ENCODE measurements around the gene SGCD.

SGCD gene

DNA sequence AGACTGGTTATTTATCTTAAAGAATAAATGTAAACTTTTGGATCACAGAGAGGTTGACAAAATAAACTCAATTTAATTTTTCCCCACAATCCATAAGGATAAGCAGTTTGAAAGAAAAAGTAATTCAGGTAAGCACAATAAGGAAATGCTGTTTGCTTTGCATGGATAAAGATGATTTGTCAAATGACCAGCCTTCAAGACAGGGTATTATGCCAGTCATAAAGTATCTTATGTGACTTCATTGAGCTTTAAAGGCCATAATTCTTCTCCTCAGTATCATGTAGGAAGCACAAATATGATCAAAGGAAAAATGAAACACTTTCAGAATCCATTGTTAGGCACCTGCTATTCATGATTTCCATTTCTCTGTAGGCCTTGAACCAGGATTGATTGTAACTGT is 342.5 kb downstream of the SGCD start:
- TF ChIP-seq, protein P1, sequence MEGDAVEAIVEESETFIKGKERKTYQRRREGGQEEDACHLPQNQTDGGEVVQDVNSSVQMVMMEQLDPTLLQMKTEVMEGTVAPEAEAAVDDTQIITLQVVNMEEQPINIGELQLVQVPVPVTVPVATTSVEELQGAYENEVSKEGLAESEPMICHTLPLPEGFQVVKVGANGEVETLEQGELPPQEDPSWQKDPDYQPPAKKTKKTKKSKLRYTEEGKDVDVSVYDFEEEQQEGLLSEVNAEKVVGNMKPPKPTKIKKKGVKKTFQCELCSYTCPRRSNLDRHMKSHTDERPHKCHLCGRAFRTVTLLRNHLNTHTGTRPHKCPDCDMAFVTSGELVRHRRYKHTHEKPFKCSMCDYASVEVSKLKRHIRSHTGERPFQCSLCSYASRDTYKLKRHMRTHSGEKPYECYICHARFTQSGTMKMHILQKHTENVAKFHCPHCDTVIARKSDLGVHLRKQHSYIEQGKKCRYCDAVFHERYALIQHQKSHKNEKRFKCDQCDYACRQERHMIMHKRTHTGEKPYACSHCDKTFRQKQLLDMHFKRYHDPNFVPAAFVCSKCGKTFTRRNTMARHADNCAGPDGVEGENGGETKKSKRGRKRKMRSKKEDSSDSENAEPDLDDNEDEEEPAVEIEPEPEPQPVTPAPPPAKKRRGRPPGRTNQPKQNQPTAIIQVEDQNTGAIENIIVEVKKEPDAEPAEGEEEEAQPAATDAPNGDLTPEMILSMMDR (IDR thresholded peaks at IDR 0.05; ENCODE audit: low read depth, low read length): no peak
- no peak for DNase-seq (ENCODE audit: low read depth, low spot score)
- no peak overlapping the region for H3K4me3 ChIP-seq (ENCODE audit: low read depth, low read length)
- in situ Hi-C loops (cut with HindIII; ENCODE audit: low sequenced_read_pairs): no loop called here

DNA sequence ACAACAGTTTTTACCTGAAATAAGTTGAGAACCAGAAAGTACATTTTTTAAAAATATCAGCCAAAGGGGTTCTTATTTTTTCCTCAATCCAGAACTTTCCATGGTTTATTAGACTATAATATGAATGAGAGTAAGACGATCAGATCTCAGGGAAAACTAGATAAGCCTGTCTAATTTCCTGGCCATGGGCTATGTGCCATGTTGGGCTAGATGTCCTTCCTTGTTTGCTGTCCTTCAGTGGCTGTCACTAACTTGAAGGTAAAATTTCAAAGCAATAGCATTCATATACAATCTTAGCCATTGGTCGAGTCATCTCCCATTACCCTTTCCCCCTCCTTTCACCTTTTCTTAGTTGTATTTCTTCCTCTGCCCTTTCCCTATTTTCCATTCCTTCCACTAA is 343.7 kb downstream of the SGCD start:
- in situ Hi-C loops (cut with HindIII; ENCODE audit: low sequenced_read_pairs): no loop called here
- TF ChIP-seq, protein P1 (IDR thresholded peaks at IDR 0.05; ENCODE audit: low read depth, low read length): no peak

DNA sequence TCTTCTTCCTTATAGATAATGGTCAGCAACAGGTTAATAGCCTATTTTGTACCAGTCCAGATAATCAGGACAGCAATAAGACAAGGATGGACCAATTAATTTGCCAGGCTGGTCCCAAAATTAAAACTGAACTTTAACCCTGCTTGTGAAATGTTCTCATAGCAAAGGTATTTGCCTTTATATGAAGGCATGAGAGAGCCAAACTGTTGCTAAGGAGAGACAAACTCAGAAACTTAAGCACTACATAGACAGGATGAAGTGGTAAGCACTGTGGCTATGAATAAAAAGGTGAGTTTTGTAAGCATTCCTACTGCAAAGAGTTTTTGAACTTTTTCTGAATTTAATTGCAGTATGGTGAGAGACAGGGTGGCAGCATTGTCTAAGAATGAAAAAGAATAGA is 348.4 kb downstream of the SGCD start:
- DNase-seq (ENCODE audit: low read depth, low spot score): no peak
- no peak overlapping the region for H3K4me3 ChIP-seq (ENCODE audit: low read depth, low read length)
- in situ Hi-C loops (cut with HindIII; ENCODE audit: low sequenced_read_pairs): no loop called here
- TF ChIP-seq, protein P1 (IDR thresholded peaks at IDR 0.05; ENCODE audit: low read depth, low read length): no peak

More for the DNA sequence above, 343.7 kb downstream of the SGCD start:
- DNase-seq (ENCODE audit: low read depth, low spot score): no peak
- no peak overlapping the region for H3K4me3 ChIP-seq (ENCODE audit: low read depth, low read length)

DNA sequence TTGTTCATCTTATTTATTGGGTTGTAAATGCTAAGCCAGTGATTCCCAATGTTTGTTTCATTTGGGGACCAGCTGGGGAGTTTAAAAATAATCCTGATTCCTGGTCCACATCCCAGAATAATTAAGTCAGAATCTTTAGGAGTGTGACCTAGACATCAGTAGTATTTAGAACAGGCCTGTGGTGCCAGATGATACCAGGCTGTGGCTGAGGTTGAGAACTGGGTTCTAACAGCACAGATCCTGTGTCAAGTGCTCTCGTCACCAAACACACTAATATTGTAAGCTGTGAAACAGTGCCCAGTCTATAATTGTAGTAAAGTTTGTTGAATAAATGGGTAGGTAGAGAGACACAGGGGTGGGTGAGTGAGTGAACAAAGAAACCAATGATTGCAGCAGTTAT is 351.0 kb downstream of the SGCD start:
- H3K4me3 ChIP-seq (ENCODE audit: low read depth, low read length): no peak overlapping the region
- DNase-seq (ENCODE audit: low read depth, low spot score): no peak
- TF ChIP-seq, protein P1 (IDR thresholded peaks at IDR 0.05; ENCODE audit: low read depth, low read length): no peak
- in situ Hi-C loops (cut with HindIII; ENCODE audit: low sequenced_read_pairs): no loop called here

DNA sequence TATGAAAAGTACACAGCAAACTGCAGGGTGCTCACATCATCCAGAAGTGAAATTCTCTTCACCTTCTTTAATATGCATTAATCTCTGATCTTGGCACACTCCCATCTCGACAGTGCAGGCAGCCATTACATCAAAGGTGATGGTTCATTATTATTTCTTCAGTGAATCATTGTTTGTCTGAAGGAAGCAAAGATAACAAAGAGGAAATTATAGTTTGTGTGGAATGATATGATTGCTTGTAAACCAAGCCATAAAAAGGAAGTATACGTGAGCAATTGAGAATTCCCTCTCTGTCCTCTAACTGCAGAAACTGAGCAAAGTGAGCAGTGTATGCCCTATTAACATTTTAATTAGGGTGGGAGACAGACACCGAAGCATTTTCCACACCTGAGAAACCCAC is 351.5 kb downstream of the SGCD start:
- no peak for DNase-seq (ENCODE audit: low read depth, low spot score)
- in situ Hi-C loops (cut with HindIII; ENCODE audit: low sequenced_read_pairs): no loop called here
- no peak overlapping the region for H3K4me3 ChIP-seq (ENCODE audit: low read depth, low read length)
- TF ChIP-seq, protein P1 (IDR thresholded peaks at IDR 0.05; ENCODE audit: low read depth, low read length): no peak

DNA sequence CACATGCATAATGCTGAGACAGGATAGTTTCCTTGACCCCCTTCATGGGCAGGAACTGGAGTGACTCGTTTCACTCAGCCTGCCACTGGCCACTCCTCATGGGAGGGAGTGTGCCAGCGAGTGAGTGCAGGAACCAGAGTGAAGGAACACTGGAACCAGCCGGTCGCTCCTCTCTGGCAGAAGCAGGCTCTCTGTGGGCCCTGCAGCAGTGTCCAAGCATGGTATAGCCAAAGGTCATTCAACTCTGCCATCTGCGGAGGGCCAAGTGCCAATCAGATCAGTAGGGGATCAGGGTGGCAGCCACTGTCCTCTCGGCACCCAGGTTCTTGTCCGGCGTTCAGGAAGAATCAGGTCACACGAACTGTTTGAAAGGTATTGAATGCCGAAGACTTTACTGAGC is 353.9 kb downstream of the SGCD start:
- TF ChIP-seq, protein P1 (IDR thresholded peaks at IDR 0.05; ENCODE audit: low read depth, low read length): no peak
- DNase-seq (ENCODE audit: low read depth, low spot score): no peak
- in situ Hi-C loops (cut with HindIII; ENCODE audit: low sequenced_read_pairs): no loop called here
- no peak overlapping the region for H3K4me3 ChIP-seq (ENCODE audit: low read depth, low read length)

DNA sequence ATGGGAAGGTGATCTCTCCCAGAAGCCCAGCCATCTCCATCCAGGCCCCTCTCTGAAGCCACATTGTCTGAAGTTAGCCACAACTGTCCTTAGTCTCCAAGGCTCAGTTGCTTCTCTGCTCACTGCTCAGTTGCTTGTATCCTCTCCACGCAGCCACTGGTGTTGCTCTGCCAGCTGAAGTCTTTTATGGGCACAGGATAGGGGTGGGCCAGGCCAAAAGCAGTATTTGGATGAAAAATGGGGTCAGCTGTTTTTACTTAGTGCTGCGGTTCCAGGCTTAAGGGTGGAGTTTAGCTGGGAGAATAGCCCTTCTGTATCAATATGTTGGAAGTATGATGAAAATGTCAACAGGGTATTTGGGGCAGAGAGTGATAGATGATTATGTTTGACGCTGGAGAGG is 354.3 kb downstream of the SGCD start:
- no peak overlapping the region for H3K4me3 ChIP-seq (ENCODE audit: low read depth, low read length)
- no peak for DNase-seq (ENCODE audit: low read depth, low spot score)
- in situ Hi-C loops (cut with HindIII; ENCODE audit: low sequenced_read_pairs): no loop called here
- TF ChIP-seq, protein P1 (IDR thresholded peaks at IDR 0.05; ENCODE audit: low read depth, low read length): no peak

Measured in astrocyte of the spinal cord (primary cell).